ENCODE results near the gene TCOF1. TPM values are rescaled to one million over a fixed set of nuclear protein-coding genes. Genes with fewer than 3 reads are reported as not detected.

TCOF1 gene
- total and polyA plus RNA-seq, 2 donors (not counting 3 experiments of a cell fraction or from before 2014, with no cell fraction given) = 11.2 to 52.0 TPM

- no peaks in the 10 kb centered on the region for H3K9me1 ChIP-seq (replicated peaks; ENCODE audit: control insufficient read depth, extremely low read depth, insufficient read depth, low read length)
- POLR2A ChIA-PET = no interaction called here
- CTCF ChIA-PET = interaction anchor here (1.9 kb wide), 1 partner anchor 9 kb away, joined by 5 read pairs; no protein-coding TSS in a partner anchor
- no peak overlapping the region for H3K27ac ChIP-seq (ENCODE audit: insufficient read depth, low read depth, low read length)
- FAIRE-seq = no peak
- TF ChIP-seq POLR2A (IDR thresholded peaks at IDR 0.05; ENCODE audit: low read depth, low read length) (no peak), FOS (IDR thresholded peaks at IDR 0.05; ENCODE audit: borderline replicate concordance, insufficient read depth, low read length) (no peak), CTCF (IDR thresholded peaks at IDR 0.05; ENCODE audit: extremely low read depth in 1 of 2, insufficient read depth in 1 of 2, low read depth in 1 of 2, low read length in 2 of 2) (no peak), JUN (IDR thresholded peaks at IDR 0.05; ENCODE audit: borderline replicate concordance, insufficient read depth, insufficient read length, low read depth) (no peak), MAX (IDR thresholded peaks at IDR 0.05; ENCODE audit: insufficient read depth, insufficient read length) (no peak), GATA2 (IDR thresholded peaks at IDR 0.05; ENCODE audit: insufficient read depth, insufficient read length, low read depth, low read length) (no peak), POLR2AphosphoS5 (IDR thresholded peaks at IDR 0.05; ENCODE audit: insufficient read depth, low read depth, low read length) (no peak), EZH2 (IDR thresholded peaks at IDR 0.05; ENCODE audit: borderline replicate concordance, low read depth, low read length, severe bottlenecking) (no peak), MYC (IDR thresholded peaks at IDR 0.05; ENCODE audit: low read depth, low read length) (no peak)
- no peaks in the 10 kb centered on the region for H4K20me1 ChIP-seq (replicated peaks; ENCODE audit: control insufficient read depth, extremely low read depth, insufficient read depth, low read length)
- H3K9ac ChIP-seq (replicated peaks; ENCODE audit: extremely low read depth, insufficient read depth, low read length) = no peak overlapping the region
- H3K27me3 ChIP-seq (ENCODE audit: control insufficient read depth in 2 of 2, insufficient read depth in 2 of 2, low read length in 2 of 2) = peaks cover 2 to 3% of the 10 kb centered on the region in 2 experiments
- no TSS peak for BruUV-seq (replicated peaks)
- no peaks in the 10 kb centered on the region for H3K79me2 ChIP-seq (ENCODE audit: control insufficient read depth, insufficient read depth, low read length)
- H3K4me1 ChIP-seq (ENCODE audit: control insufficient read depth, extremely low read depth, insufficient read depth, low read length) = no peaks in the 10 kb centered on the region
- H3K4me3 ChIP-seq (replicated peaks in 1 of 3; ENCODE audit: insufficient read depth in 1 of 3, low read depth in 1 of 3, low read length in 3 of 3) = no peak overlapping the region
- dilution Hi-C loops (cut with MboI; ENCODE audit: extremely low pct_ligation_motif_present, low sequenced_read_pairs) (no loop called here), intact Hi-C loops (cut with micrococcal nuclease) (no loop called here)
- H3K9me3 ChIP-seq (replicated peaks; ENCODE audit: control insufficient read depth, insufficient read depth, low read length) = no peaks in the 10 kb centered on the region
- no peak overlapping the region for H3K4me2 ChIP-seq (ENCODE audit: insufficient read depth, low read length)
- no peak overlapping the region for H2AFZ ChIP-seq (ENCODE audit: low read depth, low read length)
- no peak for DNase-seq (ENCODE audit: low read depth, low spot score)
- no peaks in the 10 kb centered on the region for H3K36me3 ChIP-seq (ENCODE audit: control insufficient read depth in 2 of 2, extremely low read depth in 1 of 2, insufficient read depth in 2 of 2, low read length in 2 of 2)
Measured at GRCh38 chr5:150343994-150344631, 13.4 kb upstream of the TCOF1 start.

Data from endothelial cell of umbilical vein (primary cell).